ENCODE results near the gene AGPAT4.

Gene AGPAT4

GRCh38 chr6:161254464-161255253 lies 19.2 kb downstream of the AGPAT4 start:
- no peak overlapping the region for H3K4me3 Mint-ChIP-seq
- H3K36me3 Mint-ChIP-seq (ENCODE audit: low read depth) = peaks cover 4% of the 10 kb centered on the region
- peaks cover 8% of the 10 kb centered on the region for H3K4me1 Mint-ChIP-seq (ENCODE audit: low read depth)
- no peaks in the 10 kb centered on the region for H3K9me3 Mint-ChIP-seq
- H3K27me3 Mint-ChIP-seq (ENCODE audit: low read depth) = no peaks in the 10 kb centered on the region
- H3K27ac Mint-ChIP-seq = no peak overlapping the region

- Mint-ChIP-seq H3K4me1 (ENCODE audit: low read depth) (peaks cover 8% of the 10 kb centered on the region), H3K36me3 (ENCODE audit: low read depth) (peaks cover 4% of the 10 kb centered on the region), H3K4me3 (no peak overlapping the region), H3K9me3 (no peaks in the 10 kb centered on the region), H3K27me3 (ENCODE audit: low read depth) (no peaks in the 10 kb centered on the region), H3K27ac (no peak overlapping the region)
Measured at GRCh38 chr6:161254126-161254463, 19.8 kb downstream of the AGPAT4 start.

DNA sequence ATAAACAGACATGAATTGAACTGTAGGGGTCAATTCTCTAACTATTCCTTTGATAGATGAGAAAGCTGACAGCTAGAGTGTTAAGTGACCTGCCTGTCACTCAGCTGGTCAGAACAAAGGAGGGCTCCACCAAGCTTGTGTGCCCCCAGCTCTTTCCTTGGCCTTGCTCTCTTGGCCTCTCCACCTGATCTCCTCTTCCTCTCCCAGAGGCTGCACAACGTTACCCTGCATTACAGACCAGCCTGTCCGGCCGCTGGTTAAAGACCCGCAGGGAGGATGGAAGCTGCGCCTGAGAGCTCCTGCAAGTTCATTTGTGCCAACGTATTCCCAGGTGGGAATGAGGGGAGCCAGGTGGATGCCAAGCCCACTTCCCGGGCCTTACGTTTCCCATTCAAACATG lies 22.5 kb downstream of the AGPAT4 start:
- no peaks in the 10 kb centered on the region for H3K9me3 Mint-ChIP-seq

DNA sequence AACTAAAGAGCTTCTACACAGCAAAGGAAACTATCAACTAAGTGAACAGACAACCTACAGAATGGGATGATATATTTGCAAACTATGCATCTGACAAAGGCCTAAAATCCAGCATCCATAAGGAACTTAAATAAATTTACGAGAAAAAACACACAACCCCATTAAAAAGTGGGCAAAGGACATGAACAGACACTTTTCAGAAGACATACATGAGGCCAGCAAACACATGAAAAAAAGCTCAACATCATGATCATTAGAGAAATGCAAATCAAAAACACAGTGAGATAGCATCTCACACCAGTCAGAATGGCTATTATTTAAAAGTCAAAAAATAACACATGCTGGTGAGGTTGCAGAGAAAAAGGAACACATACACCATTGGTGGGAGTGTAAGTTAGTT lies 24.5 kb downstream of the AGPAT4 start:
- H3K27ac Mint-ChIP-seq = no peak overlapping the region
- peaks cover 6% of the 10 kb centered on the region for H3K36me3 Mint-ChIP-seq (ENCODE audit: low read depth)
- peaks cover 2% of the 10 kb centered on the region for H3K4me1 Mint-ChIP-seq (ENCODE audit: low read depth)
- H3K27me3 Mint-ChIP-seq (ENCODE audit: low read depth) = no peaks in the 10 kb centered on the region
- no peaks in the 10 kb centered on the region for H3K9me3 Mint-ChIP-seq
- H3K4me3 Mint-ChIP-seq = no peak overlapping the region

More for the DNA sequence above, 22.5 kb downstream of the AGPAT4 start:
- Mint-ChIP-seq H3K36me3 (ENCODE audit: low read depth) (peaks cover 4% of the 10 kb centered on the region), H3K27ac (no peak overlapping the region), H3K27me3 (ENCODE audit: low read depth) (no peaks in the 10 kb centered on the region), H3K4me3 (no peak overlapping the region), H3K4me1 (ENCODE audit: low read depth) (peaks cover 11% of the 10 kb centered on the region)

- peaks cover 6% of the 10 kb centered on the region for H3K36me3 Mint-ChIP-seq (ENCODE audit: low read depth)
- no peak overlapping the region for H3K27ac Mint-ChIP-seq
- no peaks in the 10 kb centered on the region for H3K9me3 Mint-ChIP-seq
- no peak overlapping the region for H3K4me3 Mint-ChIP-seq
- peaks cover 2% of the 10 kb centered on the region for H3K4me1 Mint-ChIP-seq (ENCODE audit: low read depth)
- H3K27me3 Mint-ChIP-seq (ENCODE audit: low read depth) = no peaks in the 10 kb centered on the region
Measured at GRCh38 chr6:161246725-161247124, 27.1 kb downstream of the AGPAT4 start.

GRCh38 chr6:161245363-161245762 lies 28.5 kb downstream of the AGPAT4 start:
- Mint-ChIP-seq H3K27ac (no peak overlapping the region), H3K4me1 (ENCODE audit: low read depth) (peaks cover 2% of the 10 kb centered on the region), H3K9me3 (no peaks in the 10 kb centered on the region), H3K36me3 (ENCODE audit: low read depth) (peaks cover 4% of the 10 kb centered on the region), H3K27me3 (ENCODE audit: low read depth) (no peaks in the 10 kb centered on the region), H3K4me3 (no peak overlapping the region)

DNA sequence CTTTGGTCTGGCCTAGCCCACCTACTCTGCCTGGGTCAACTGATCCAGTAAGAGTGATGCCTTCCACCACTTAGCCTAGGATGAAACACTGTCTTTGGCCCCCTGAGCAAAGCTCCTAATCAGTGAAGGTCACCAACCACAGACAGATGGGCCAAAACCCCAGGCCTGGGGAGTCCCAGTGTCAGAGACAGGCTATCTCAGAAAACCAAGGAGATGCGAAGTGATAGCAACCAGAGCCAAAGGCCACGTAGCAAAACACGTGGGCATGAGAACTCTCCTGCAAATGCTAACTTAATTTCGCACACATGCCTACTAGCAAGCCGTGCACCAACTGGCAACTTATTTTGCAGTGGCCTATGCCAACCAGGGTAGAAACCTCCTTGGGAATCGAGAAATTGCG lies 29.1 kb downstream of the AGPAT4 start:
- Mint-ChIP-seq H3K27me3 (ENCODE audit: low read depth) (no peaks in the 10 kb centered on the region), H3K36me3 (ENCODE audit: low read depth) (peaks cover 6% of the 10 kb centered on the region), H3K4me1 (ENCODE audit: low read depth) (peaks cover 4% of the 10 kb centered on the region), H3K27ac (no peak overlapping the region), H3K9me3 (no peaks in the 10 kb centered on the region), H3K4me3 (no peak overlapping the region)

DNA sequence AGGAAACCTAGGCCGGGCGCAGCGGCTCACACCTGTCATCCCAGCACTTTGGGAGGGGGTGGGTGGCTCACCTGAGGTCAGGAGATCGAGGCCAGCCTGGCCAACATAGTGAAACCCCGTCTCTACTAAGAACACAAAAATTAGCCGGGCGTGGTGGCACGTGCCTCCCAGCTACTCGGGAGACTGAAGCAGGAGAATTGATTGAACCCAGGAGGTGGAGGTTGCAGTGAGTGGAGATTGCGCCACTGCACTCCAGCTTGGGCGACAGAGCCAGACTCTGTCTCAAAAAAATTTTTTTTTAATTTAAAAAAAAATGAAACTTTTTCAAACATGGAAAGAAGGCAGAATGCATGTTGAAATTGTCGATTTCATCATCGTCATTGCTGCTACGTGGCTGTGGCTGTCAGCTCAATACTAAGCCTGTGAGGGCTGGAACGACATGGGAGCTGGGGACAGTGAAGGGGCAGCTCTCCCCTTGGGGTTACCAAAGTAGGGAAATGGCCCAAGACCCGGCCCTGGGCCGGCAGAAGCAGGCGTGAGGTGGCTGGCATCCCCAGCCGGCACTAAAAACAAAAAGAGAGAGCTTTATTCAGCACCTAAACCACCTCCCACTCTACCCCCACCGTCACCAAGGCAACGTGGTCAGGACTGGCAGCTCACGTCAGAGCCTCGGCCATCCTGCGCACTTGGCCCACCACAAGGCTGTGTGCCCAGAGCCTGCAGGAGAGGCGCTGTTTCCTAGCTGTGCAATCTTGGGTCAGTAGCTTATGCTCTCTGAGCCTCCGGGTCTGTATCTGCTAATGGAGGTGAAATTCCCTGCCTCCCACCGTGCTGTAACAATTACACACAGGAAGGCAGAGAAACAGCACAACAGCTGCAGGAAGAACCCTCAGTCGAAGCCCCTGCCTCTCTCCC lies 30.8 kb downstream of the AGPAT4 start:
- Mint-ChIP-seq H3K4me3 (no peak overlapping the region), H3K27ac (no peak overlapping the region), H3K36me3 (ENCODE audit: low read depth) (peaks cover 16% of the 10 kb centered on the region), H3K4me1 (ENCODE audit: low read depth) (peaks cover 10% of the 10 kb centered on the region), H3K27me3 (ENCODE audit: low read depth) (no peaks in the 10 kb centered on the region), H3K9me3 (no peaks in the 10 kb centered on the region)

DNA sequence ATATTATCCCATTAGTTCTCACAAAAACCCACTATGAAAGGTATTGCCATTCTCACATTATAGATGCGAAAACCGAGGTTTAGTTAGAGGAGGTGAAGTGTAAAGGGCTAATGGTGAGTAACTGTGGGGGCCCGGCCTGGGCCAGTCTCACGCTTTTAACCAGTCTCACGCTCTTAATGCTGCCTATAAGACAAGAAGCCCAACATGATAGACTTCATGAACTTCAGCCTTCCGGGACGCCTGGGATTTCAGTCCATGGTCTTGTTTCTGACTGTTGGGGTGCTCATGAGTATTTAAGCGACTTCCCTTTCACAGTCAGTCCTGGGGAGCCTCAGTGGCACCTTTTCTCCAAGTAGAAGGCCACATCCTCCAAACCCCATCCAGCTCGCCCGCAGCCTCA lies 31.7 kb downstream of the AGPAT4 start:
- no peak overlapping the region for H3K4me3 Mint-ChIP-seq
- H3K4me1 Mint-ChIP-seq (ENCODE audit: low read depth) = peaks cover 9% of the 10 kb centered on the region
- no peak overlapping the region for H3K27ac Mint-ChIP-seq
- H3K9me3 Mint-ChIP-seq = no peaks in the 10 kb centered on the region
- H3K36me3 Mint-ChIP-seq (ENCODE audit: low read depth) = peaks cover 17% of the 10 kb centered on the region
- no peaks in the 10 kb centered on the region for H3K27me3 Mint-ChIP-seq (ENCODE audit: low read depth)

DNA sequence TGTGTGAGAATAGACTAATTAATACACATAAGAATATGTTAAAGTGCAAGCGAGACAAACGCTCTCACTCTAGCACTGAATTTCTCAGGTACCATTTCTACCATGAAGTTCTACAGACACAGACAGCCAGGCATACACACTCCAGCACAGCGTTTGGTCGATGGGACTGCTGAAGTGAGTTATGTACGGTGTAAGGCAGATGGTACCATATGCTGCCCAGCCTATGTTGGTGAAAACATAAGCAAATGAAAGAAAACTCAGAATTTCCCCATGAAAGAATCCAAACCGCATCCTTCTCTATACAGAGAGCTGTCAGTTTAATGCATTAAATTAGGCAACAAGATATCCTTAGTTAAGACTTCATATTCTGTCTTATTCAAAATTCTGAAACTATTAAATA lies 34.9 kb downstream of the AGPAT4 start:
- H3K9me3 Mint-ChIP-seq = no peaks in the 10 kb centered on the region
- H3K36me3 Mint-ChIP-seq (ENCODE audit: low read depth) = peaks cover 18% of the 10 kb centered on the region
- H3K27me3 Mint-ChIP-seq (ENCODE audit: low read depth) = no peaks in the 10 kb centered on the region
- H3K27ac Mint-ChIP-seq = no peak overlapping the region
- H3K4me3 Mint-ChIP-seq = no peak overlapping the region
- H3K4me1 Mint-ChIP-seq (ENCODE audit: low read depth) = peaks cover 27% of the 10 kb centered on the region

- Mint-ChIP-seq H3K9me3 (no peaks in the 10 kb centered on the region), H3K27me3 (ENCODE audit: low read depth) (no peaks in the 10 kb centered on the region), H3K27ac (no peak overlapping the region), H3K4me3 (no peak overlapping the region), H3K4me1 (ENCODE audit: low read depth) (peaks cover 27% of the 10 kb centered on the region), H3K36me3 (ENCODE audit: low read depth) (peaks cover 18% of the 10 kb centered on the region)
Measured at GRCh38 chr6:161238500-161238899, 35.4 kb downstream of the AGPAT4 start.

DNA sequence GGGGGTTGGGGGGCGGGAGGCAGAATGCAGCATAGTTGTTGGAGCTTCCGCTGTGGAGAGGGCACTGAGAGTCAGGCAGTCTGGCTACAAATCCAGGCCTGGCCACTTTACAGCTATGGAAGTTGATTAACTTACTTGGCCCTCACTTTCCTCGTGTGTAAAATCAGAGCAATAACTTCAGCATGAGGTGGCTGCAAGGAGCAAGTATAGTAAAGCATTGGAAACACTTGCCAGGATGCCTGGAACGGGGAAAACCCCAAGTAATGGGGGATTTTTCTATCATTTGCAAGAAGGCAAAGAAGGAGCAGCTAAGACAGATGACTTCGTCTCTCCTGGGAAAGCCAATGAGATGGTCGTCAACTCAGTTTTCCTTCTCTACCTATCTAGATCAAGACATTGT lies 35.8 kb downstream of the AGPAT4 start:
- Mint-ChIP-seq H3K4me3 (no peak overlapping the region), H3K9me3 (no peaks in the 10 kb centered on the region), H3K27me3 (ENCODE audit: low read depth) (no peaks in the 10 kb centered on the region), H3K36me3 (ENCODE audit: low read depth) (peaks cover 19% of the 10 kb centered on the region), H3K27ac (no peak overlapping the region), H3K4me1 (ENCODE audit: low read depth) (peaks cover 28% of the 10 kb centered on the region)

DNA sequence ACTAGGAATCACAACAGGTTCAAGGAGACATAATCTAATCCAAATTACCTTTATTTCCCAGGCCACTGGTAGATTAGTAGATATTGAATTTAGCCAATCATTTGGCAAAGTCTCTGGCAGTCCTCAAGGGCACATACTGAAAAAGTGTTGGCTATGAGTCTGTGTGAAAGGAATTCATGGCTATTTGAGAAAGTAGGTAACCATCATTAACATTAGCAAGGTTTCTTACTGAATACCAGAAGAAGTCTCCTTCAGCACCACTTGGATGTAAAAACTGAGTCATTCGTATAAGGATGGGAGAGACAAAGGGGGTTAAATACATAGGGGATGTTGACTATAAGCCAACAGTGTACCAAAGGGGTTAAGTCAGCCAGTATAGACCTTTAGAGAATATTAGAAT lies 36.7 kb downstream of the AGPAT4 start:
- Mint-ChIP-seq H3K4me1 (ENCODE audit: low read depth) (peaks cover 29% of the 10 kb centered on the region), H3K9me3 (no peaks in the 10 kb centered on the region), H3K27me3 (ENCODE audit: low read depth) (no peaks in the 10 kb centered on the region), H3K27ac (no peak overlapping the region), H3K4me3 (no peak overlapping the region), H3K36me3 (ENCODE audit: low read depth) (peaks cover 21% of the 10 kb centered on the region)

- H3K4me3 Mint-ChIP-seq = no peak overlapping the region
- peak overlapping the region; percentile 60 for H3K27ac Mint-ChIP-seq
- peaks cover 30% of the 10 kb centered on the region for H3K36me3 Mint-ChIP-seq (ENCODE audit: low read depth)
- no peaks in the 10 kb centered on the region for H3K9me3 Mint-ChIP-seq
- no peaks in the 10 kb centered on the region for H3K27me3 Mint-ChIP-seq (ENCODE audit: low read depth)
- H3K4me1 Mint-ChIP-seq (ENCODE audit: low read depth) = peaks cover 33% of the 10 kb centered on the region
Measured at GRCh38 chr6:161235776-161236633, 37.9 kb downstream of the AGPAT4 start.

Measured in T-helper 1 cell treated with Interleukin-12 subunit alpha and Interleukin-12 subunit beta and Interleukin-4 antibody, amounts not matched to agents 30 μg/mL and 1 μg/mL, for 36 hours (primary cell).